ENCODE data around the gene ADAMTS3.

The ADAMTS3 gene

GRCh38 chr4:72568959-72569718 is at the start of gene ADAMTS3:
ADAMTS3 (minus strand) TSS chr4:72569221; CDS start chr4:72568762, 459 bp downstream.
- no peak for TF ChIP-seq POLR2A (IDR thresholded peaks at IDR 0.05; ENCODE audit: low read depth, low read length)
- FAIRE-seq, result no peak
- DNase-seq (ENCODE audit: insufficient read length, low spot score), result no peak

GRCh38 chr4:72613959-72614358 is 44.9 kb upstream of the ADAMTS3 start:
- no peak for FAIRE-seq
- no peak for TF ChIP-seq POLR2A (IDR thresholded peaks at IDR 0.05; ENCODE audit: low read depth, low read length)

GRCh38 chr4:72606751-72607150 is 37.7 kb upstream of the ADAMTS3 start:
- TF ChIP-seq POLR2A (IDR thresholded peaks at IDR 0.05; ENCODE audit: low read depth, low read length), result no peak
- FAIRE-seq, result no peak
- DNase-seq (ENCODE audit: insufficient read length, low spot score), result no peak

More at GRCh38 chr4:72613959-72614358, 44.9 kb upstream of the ADAMTS3 start:
- no peak for DNase-seq (ENCODE audit: insufficient read length, low spot score)

GRCh38 chr4:72604324-72604723 is 35.3 kb upstream of the ADAMTS3 start:
- FAIRE-seq, result no peak
- DNase-seq (ENCODE audit: insufficient read length, low spot score), result no peak
- TF ChIP-seq POLR2A (IDR thresholded peaks at IDR 0.05; ENCODE audit: low read depth, low read length), result no peak

- TF ChIP-seq POLR2A (IDR thresholded peaks at IDR 0.05; ENCODE audit: low read depth, low read length), result no peak
- FAIRE-seq (no peak), DNase-seq (ENCODE audit: insufficient read length, low spot score) (no peak)
Measured at GRCh38 chr4:72602396-72603376, 33.7 kb upstream of the ADAMTS3 start.

GRCh38 chr4:72591547-72592454 is 22.8 kb upstream of the ADAMTS3 start:
- no peak for FAIRE-seq
- TF ChIP-seq POLR2A (IDR thresholded peaks at IDR 0.05; ENCODE audit: low read depth, low read length), result no peak
- no peak for DNase-seq (ENCODE audit: insufficient read length, low spot score)

- FAIRE-seq, result no peak
- no peak for DNase-seq (ENCODE audit: insufficient read length, low spot score)
- no peak for TF ChIP-seq POLR2A (IDR thresholded peaks at IDR 0.05; ENCODE audit: low read depth, low read length)
Measured at GRCh38 chr4:72587334-72587733, 18.3 kb upstream of the ADAMTS3 start.

- DNase-seq (ENCODE audit: insufficient read length, low spot score) (no peak), FAIRE-seq (no peak)
- TF ChIP-seq POLR2A (IDR thresholded peaks at IDR 0.05; ENCODE audit: low read depth, low read length), result no peak
Measured at GRCh38 chr4:72582853-72583252, 13.8 kb upstream of the ADAMTS3 start.

- DNase-seq (ENCODE audit: insufficient read length, low spot score) (no peak), FAIRE-seq (no peak)
- no peak for TF ChIP-seq POLR2A (IDR thresholded peaks at IDR 0.05; ENCODE audit: low read depth, low read length)
Measured at GRCh38 chr4:72577211-72577610, 8.2 kb upstream of the ADAMTS3 start.

- no peak for TF ChIP-seq POLR2A (IDR thresholded peaks at IDR 0.05; ENCODE audit: low read depth, low read length)
- FAIRE-seq (no peak), DNase-seq (ENCODE audit: insufficient read length, low spot score) (no peak)
Measured at GRCh38 chr4:72571337-72571736, 2.3 kb upstream of the ADAMTS3 start.

- no peak for FAIRE-seq
- TF ChIP-seq POLR2A (IDR thresholded peaks at IDR 0.05; ENCODE audit: low read depth, low read length), result no peak
Measured at GRCh38 chr4:72569719-72570235, 756 bp upstream of the ADAMTS3 start.

GRCh38 chr4:72567821-72568675 is 973 bp downstream of the ADAMTS3 start:
- TF ChIP-seq POLR2A (IDR thresholded peaks at IDR 0.05; ENCODE audit: low read depth, low read length), result no peak

More at GRCh38 chr4:72569719-72570235, 756 bp upstream of the ADAMTS3 start:
- no peak for DNase-seq (ENCODE audit: insufficient read length, low spot score)

More at GRCh38 chr4:72567821-72568675, 973 bp downstream of the ADAMTS3 start:
- peak; percentile 40 for DNase-seq (ENCODE audit: insufficient read length, low spot score)
- no peak for FAIRE-seq
